SK-N-SH (cell line): Measurements from ENCODE around the gene LIN37.

ENCODE experiments used
- CTCF ChIP-seq: fragments of 200-600 bp; sonication (generic); IDR thresholded peaks from 2 replicates; pipeline ENCODE4 v1.6.1; 2017; ENCODE audit warnings: antibody characterized with exemption, mild to moderate bottlenecking, moderate library complexity
- EP300 ChIP-seq, 2 experiments: IDR thresholded peaks; 2 replicates each; pipeline versions ENCODE4 v1.4.0 to v1.6.1; 2012; ENCODE audit warnings: borderline replicate concordance in 1 of 2, low read depth in 1 of 2, low read length in 1 of 2
- IRF3 ChIP-seq: fragments of 150-350 bp; IDR thresholded peaks from 2 replicates; pipeline ENCODE4 v1.6.1; 2016; ENCODE audit warnings: mild to moderate bottlenecking, low read depth, low read length
- MEF2A ChIP-seq: IDR thresholded peaks from 2 replicates; pipeline ENCODE4 v1.4.0; 2012; ENCODE audit warnings: low read depth, borderline replicate concordance
- NFIC ChIP-seq: IDR thresholded peaks from 2 replicates; pipeline ENCODE4 v1.4.0; 2012; ENCODE audit warnings: borderline replicate concordance
- POLR2AphosphoS5 ChIP-seq: IDR thresholded peaks from 2 replicates; pipeline ENCODE4 v1.6.1; 2012; ENCODE audit warnings: low read depth, low read length
- RFX5 ChIP-seq: IDR thresholded peaks from 2 replicates; pipeline ENCODE4 v1.6.1; 2012; ENCODE audit warnings: mild to moderate bottlenecking, improper control_type of control experiment, low read length
- YY1 ChIP-seq: IDR thresholded peaks from 2 replicates; pipeline ENCODE4 v1.4.0; 2012; ENCODE audit warnings: low read depth, mild to moderate bottlenecking

- TF ChIP-seq CTCF, result no peak
- TF ChIP-seq POLR2AphosphoS5, result no peak
- no peak for TF ChIP-seq MEF2A
- no peak for TF ChIP-seq RFX5
- no peak for TF ChIP-seq NFIC
- TF ChIP-seq IRF3, result no peak
- TF ChIP-seq YY1, result no peak
- no peak for TF ChIP-seq EP300 (IDR thresholded peaks at IDR 0.05; ENCODE audit: borderline replicate concordance in 1 of 2, low read depth in 1 of 2, low read length in 1 of 2)
Observed at GRCh38 chr19:35715355-35715809, 33.0 kb upstream of the LIN37 start.
